HPDE6-E6E7 (cell line): Measurements from ENCODE around the gene TADA1.

Experiments
- DNase-seq: peaks from one replicate; pipeline ENCODE4 v3.0.0; 2011; ENCODE audit warnings: missing footprints; ENCODE audit errors: extremely low spot score

Gene TADA1, protein sequence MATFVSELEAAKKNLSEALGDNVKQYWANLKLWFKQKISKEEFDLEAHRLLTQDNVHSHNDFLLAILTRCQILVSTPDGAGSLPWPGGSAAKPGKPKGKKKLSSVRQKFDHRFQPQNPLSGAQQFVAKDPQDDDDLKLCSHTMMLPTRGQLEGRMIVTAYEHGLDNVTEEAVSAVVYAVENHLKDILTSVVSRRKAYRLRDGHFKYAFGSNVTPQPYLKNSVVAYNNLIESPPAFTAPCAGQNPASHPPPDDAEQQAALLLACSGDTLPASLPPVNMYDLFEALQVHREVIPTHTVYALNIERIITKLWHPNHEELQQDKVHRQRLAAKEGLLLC

DNA sequence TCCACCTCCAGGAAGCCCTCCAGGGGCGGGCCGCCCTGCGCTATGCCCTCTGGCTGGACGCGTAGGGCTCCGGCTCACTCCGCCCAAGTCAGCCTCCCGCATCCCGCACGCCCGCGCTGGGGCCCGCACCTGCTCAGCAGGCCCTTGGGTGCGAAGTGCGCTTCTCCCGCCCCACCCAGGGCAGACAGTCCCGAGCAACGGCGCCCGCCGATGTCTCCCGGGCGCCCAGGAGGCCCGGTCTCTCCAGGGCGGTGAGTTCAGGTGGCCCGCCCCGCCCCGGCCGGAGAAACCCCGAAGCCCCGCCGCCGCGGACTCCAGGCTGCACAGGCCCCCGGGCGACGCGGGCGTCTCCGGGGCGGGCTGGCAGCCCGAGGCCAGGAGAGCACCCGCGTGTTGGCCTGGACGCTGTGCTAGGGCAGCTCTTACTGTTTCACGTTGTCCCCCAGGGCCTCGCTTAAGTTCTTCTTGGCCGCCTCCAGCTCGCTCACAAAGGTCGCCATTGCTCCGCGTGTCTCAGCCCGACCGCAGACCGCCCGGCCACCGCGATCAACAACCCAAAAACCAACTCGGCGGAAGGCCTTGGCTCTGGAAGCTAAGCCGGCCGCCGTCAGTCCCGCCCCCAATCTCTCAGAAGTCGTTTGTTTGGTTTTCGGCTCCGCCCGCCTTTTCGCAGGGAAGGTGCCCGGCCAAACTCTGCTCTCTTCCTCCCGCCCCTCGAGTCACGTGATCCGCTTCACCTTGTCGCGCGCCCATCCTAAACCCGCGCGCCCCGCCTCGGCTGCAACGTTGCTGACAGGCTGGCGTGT, at the start of gene TADA1:
TADA1 (minus strand) TSS at position 531 of the 806 bp plus-strand sequence; CDS start at position 500, 31 bp downstream.
- peak; percentile 89 for DNase-seq

DNA sequence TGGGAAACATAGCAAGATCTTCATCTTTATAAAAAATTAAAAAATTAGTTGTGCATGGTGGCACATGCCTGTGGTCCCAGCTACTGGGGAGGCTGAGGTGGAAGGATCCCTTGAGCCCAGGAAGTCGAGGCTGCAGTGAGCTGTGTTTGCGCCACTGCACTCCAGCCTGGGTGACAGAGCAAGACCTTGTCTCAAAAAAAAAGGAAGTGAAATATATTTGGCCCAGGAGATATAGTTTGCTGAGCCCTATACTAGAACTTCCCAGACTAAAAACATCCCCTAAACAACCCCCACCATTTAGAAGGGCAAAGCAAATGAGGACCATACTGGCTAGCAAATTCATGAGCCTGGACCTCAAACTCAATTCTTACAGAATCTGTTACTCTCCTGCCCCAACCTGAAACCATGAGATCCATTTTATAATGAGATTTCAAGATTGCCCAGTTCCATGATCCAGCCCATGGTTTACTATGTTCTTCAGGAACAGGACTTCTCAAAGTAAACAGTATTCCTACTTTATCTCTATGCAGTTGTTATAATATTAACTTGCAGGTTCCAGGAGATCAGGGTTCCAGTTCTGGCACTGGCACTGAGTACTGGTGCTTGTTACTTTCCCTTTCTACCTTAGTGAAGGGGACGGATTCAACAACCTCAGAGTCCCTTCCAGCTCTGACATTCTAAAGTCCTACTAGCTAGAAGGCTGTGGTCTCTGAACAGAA, 48.9 kb upstream of the TADA1 start:
- no peak for DNase-seq

DNA sequence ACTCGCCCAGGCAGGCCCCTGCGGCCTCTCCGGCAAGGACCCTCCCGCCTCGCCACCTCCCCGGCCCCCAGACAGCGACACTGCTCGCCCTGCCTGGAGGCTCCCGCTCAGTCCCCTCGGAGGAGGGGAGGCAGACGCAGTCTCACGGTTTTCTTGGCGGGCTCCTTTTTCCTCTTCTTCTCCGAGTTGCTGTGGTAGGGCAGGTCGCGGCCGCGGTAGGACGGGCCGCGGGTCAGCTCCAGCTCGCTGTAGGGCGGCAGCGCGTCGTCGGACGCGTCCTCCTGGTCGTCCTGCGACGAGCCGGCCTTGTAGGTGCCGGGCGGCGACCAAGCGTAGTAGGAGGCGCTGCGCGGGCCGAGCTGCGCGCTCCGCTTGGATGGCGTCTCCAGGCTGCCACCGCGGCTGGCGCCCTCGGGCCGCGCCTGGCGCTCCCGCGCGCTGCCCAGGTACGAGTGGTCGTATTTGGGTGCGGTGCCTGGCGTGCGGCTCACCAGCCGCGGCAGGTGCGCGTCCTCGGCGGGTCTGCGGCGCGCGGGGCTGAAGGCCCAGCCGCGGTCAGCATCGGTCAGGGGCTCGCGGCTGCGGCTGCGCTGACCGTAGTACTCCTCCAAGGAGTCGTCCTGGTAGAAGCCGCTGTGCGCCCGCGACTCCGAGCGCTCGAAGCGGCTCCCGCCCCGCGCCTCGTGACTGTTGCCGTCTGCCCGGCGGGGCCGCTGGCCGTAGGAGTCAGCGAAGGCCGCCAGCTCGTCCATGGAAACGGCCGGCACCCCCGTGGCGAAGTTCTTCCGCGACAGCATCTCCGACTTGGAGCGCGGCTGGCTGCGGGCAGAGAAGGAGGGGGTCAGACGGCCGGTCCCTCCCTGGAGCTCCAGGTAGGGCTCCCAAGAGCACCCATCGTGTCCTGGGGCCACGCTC, 44.8 kb upstream of the TADA1 start:
- DNase-seq, result no peak

DNA sequence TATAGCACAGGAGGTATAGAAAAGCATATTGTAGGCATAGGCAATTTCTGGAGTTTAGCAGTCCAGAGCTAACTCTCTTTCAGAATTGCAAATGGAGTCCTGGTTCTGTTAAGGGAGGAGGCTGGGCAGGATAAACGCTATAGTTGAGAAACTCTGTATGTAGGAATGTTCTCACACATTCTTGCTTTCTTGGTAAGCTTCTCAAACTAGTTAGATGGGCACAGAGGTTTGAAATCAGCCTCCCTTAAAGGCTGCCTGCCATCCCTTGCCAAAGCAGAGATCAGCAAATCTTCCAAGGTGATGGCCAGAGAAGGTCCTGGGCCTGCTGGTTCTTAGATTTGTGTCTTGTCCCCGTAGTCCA, 42.9 kb upstream of the TADA1 start:
- DNase-seq, result no peak

DNA sequence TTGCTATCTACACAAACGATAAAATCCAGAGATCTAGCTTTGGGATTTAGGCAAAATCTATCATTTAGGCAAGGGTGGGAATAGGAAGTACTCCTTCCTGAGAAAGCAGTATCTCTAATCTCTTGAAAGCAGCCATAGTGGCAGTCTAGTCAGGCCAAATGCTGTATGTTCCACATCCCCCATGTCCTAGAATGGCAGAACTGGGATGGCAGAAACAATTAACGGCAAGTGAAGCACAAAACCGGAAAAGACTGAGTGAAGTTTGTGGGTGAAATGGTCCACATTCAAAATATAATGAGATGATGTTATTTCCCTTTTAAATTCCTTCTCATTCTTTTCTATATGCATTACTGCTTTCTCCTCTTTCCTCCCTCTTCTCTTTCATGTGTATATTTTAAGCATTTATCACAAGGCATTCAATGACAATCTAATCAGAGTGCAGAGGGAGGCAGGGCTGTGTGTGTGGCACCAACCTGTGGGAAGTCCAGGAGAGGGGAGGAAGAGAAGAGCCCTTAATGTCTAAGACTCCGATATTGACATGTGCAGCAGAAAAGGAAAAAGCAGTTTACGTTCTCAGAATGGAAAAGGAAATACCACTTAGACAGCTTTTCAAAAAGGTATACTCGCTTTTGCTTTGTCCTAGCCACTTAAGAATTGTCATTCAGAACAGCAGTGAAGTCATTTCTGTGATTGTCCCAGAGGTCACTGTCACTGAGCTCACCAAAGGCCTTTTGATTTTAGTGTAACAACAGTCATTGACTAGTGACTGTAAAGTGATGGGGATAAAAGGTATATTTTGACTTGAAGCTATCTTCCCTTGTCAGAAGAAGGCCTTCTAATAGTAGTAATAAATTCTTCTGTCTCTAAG, 42.3 kb upstream of the TADA1 start:
- no peak for DNase-seq

DNA sequence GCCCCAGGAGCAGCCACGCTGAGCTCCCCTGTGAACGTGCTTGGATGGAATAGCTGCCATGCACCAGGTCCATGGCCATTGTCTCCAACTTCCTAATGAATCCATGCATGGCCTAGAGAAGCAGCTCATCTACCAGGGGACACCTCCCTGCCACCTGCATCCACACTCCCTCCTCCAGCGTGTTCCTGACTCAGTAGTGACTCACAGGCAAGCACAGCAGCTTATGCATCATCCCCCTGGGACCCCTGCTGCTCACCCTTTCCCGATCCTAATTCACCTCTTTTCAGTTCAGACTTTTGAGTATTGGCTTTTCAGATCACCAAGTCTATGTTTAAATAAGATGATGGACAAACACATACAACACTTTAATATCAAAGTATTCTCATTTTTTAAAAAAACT, 39.9 kb upstream of the TADA1 start:
- no peak for DNase-seq

DNA sequence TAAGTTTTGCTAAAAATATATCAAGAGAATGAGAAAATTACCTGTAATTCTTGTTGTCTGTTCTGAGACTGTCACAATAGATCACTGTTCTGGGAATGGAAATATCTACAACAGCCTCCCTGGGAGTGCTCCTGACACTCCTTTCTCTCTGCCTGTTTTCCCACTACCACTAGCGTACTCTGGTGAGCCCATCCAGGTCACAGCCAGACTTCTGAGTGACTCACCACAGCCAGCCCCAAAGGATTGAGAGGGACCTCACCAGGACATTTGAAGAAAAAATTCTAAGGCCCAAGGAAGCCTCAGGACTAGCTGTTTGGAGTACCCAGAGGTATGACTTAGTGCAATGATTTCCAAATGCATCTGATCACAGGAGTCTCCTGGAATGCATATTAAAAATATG, 39.0 kb upstream of the TADA1 start:
- no peak for DNase-seq

DNA sequence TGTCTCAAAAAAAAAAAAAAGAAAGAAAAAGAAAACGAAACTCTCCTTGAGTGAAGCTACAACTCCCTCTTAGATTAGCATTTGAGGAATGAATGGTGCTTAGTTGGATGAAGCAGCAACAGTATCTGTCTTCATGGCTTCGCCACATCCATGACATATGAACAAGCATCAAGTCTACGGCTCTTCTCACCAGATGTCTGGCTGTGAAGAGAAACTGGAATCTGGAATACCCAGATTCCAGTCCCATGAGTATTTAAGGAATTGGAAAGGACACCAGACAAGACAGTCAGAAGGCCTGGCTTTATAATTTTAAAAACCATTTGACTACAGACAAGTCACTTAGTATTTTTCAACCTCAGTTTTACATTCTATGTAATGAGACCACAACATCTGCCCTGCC, 38.0 kb upstream of the TADA1 start:
- DNase-seq, result no peak

DNA sequence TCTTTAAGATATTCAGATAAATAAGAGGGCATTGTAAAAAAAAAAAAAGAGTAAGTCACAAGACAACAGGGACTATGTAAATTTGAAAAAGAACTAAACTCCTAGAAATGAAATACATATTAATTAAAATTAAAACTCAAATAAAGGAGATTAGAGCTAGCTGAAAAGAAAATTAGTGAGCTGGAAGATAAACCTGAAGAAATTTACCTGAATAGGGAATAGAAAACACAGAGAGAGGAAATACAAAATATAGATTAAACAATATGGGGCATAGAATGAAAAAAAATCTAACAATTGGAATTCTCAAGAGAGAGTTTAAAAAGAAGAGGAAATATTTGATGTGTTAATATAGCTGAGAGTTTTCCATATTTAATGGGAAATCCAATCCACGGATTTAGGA, 35.6 kb upstream of the TADA1 start:
- DNase-seq, result no peak

DNA sequence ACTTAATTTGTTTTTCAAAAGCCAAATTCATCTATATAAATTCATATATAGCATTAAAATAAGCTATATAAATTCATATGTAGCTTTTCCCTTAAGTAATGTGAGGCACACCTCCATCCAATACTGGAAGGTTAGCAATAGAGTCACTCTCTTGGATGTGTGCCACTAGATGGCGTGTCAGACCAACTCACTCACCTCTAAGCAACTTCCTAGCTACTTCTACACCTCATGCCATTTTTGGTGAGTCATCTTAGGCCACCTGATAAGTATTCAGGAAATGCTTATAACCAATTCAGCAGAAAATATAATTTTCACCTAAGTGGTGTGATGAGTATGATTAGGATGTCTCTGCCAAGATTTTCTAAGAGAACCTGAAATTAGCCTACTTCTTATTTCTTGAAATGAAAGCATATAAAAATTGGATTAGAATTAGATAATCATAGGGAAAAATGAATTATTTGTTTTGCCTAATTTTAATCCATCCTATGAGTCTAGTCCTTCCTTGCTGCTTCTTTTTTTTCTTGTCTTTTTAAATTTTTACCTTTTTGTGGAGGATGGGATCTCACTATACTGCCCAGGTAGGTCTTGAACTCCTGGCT, 34.4 kb upstream of the TADA1 start:
- peak; percentile 93 for DNase-seq

DNA sequence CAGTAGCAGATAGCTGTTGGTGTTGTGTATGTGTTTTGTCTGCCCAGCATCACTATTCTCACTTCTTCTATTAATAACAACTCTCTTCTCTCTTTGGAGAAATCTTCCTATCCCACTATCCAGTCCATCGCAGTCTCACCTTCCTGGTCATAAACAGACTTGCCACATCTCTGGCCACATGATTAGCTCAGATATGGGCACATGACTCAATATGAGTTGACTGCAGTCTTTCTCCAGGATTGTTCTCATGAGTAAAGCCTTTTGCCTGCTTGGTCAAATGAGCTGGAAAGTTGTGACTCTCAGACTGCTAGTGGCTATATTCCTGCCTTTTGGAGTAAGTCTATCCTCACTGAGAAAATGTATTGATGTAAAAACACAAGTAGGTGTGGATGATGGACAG, 32.9 kb upstream of the TADA1 start:
- no peak for DNase-seq

DNA sequence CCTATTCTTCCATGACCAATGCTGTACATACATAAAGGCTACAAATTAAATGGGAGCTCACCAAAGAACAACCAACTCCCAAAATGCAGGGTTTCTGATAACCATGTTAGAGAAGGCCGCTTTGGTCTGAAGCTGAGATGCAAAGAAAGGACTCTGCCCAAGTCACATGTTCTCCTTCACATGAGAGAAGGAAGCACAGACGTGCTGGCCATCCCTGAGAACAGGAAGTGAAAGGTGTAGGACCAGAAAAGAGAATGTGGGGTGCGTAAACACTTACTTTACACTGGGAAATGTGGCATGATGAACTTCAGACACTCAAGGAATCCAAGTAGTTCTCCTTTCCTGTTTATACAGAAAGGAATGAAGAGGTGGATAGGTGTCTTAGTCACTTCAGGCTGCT, 31.7 kb upstream of the TADA1 start:
- no peak for DNase-seq

DNA sequence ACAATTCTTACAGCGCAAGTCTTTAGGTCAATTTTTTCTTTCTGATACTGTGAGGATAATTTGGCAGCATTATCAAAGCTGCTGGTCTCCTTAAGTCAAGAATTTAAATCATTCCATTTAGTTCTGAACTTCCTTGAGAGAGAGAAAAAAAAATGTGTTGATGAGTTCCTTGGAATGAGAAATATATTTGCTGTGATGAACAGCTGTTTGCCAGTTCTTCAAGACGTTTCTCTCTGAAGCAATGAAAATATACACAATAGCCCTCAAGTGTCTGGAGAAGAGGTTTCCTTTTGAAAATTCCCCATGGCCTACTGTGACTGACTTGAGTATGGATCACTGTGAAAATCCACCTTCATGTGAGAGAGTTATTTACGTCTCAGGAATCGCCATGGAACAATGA, 31.0 kb upstream of the TADA1 start:
- DNase-seq, result no peak

DNA sequence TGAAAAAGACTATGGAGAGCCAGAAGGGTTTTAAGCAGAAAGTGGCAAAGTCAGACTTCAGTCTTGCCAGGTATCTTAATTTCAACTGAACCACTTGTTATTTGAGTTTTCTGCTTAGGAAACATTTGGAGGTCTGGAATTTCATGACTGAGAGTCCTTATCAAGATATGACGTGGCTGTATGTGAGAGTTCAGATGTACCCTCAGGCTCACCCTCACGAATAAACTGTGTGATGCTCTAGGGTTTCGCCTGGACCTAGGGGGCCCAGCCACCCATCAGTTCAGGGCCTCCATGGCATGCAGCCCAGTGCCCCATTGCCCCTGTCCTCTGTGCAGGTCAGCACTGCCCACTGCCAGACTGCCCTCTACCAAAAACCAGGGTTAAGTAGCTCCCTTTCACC, 30.6 kb upstream of the TADA1 start:
- DNase-seq, result no peak

DNA sequence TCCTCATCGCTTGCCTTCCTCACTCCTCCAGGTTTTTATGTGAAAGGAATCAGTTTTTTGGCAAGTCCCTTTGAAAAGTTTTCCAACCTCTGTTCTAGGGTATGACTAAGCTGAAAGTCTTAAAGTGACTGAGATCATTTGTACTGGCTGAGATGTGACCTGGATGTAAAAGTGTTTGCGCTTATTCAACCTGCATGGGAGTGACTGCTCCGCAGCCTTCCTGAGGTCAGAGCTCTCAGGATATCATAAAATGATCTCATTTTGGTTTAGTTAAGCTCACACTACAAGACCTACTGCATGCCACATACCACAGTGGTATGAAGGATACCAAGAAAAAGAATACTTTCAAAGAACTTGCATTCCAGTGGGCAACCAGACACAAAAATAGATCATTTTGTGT, 29.8 kb upstream of the TADA1 start:
- no peak for DNase-seq

DNA sequence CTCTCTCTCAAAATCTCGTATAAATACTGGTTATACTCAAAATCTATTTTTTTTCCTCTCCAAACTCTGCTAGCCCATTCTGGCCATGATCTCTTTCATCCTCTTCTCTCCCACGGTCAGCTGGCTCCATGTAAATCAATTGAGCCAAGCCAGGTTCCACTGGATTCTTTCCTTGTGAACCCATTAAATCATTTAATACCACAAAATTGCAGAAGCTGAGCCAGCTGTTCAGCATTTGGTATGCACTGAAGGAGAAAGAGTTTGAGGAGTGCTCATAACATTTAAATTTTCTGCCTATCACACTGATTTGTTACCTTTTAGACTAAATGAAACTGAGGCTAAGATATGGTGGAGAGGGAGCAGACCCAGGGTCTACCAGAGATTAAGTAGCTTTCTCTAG, 29.1 kb upstream of the TADA1 start:
- no peak for DNase-seq

DNA sequence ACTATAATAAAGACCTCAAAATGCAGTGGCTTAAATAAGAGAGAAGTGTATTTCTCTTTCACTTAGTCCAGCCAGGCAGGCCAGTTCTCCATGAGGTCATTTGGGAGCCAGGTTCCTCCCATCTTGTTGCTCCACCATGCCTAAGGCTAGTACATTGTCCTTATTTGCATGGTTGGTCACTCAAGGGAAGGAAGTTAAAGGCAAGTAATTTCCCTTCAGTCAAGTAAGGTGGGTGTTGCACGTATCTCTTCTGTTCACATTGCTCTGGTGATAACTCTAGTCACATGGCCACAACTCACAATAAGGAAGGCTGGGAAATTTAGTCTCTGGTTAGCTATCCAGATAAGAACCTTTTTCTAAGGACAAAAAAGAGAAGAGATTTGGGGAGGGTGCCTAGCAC, 27.2 kb upstream of the TADA1 start:
- no peak for DNase-seq

DNA sequence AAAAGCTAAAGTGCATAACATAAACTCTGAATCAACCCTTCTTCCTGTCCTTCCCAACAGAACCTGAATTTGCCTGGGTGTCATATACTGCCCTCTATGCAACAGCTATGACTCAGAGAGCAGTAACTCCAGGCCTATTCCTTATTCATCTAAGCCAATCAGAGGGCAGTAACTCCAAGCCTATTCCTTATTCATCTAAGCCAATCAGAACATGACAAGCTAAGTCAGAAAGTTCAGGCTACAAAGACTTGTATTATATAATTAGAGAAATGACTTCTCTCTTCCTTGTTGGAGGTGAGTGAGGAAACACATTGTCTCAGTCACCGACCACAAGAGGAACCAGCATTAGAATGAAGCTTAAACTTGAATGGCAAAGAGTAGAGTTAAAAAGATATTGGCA, 26.2 kb upstream of the TADA1 start:
- peak; percentile 17 for DNase-seq

DNA sequence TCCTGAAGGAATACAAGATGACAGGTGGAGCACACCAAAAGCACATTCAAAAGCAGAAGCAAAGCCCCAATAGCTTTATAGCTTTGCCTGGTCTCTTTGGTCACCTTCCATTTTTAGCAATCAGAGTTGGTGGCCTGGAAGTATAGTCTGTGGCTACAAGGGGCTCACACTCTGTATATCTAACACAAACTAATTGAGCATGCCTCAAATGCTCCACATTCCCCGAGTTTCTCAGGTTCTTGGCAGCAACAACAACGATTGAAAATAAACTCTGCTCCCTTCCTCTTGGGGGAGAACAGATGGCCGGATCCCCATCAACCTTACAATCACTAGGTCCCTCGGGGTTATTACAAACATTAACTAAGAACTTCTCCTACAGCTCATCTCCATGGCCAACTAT, 24.9 kb upstream of the TADA1 start:
- no peak for DNase-seq

DNA sequence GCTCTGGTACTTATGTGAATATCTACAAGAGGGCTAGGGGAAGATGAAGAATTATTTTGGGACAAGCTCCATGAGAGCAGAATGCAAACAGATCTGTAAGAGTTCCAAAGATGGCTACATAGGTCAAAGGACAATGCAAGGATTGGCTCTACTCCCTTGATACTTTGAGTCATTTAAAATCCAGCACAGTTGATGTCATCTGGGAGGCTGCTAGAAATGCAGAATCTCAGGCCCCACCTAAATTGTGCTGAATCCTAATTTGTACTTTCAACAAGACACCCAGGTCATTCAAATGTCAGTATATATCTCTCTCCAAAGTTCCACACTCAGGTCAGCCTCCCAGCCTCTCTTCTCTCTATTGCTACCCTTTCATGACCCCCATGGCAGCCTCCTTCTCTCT, 23.7 kb upstream of the TADA1 start:
- no peak for DNase-seq
